GM19240 (cell line): ENCODE data around the gene TBCK.
"Not testable (repeated sequence)": the region's sequence is repeated elsewhere in the genome, so short reads cannot be mapped to it uniquely, and the experiment has no call there.

Experiments used
- DNase-seq: peaks from one replicate; pipeline ENCODE4 v3.0.0; 2011; ENCODE audit warnings: low spot score; ENCODE audit not compliant: insufficient read length

TBCK gene

DNA sequence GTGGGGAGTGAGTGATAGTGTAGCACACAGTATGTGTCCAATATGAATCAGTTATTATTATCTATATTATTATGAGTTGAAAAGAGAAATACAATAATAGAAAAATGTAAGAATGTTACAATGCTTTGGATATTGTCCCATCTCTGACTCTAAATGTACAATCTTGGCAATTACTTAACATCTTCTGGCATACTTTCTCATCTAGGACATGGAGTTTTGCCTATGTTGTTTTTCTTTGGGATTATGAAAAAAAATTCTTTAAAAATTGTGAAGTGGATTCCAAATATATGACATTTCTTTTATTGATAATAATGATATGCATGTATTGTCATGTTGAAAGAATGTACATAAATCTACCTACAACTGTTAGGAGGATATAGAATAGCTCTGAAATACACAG lies 84.1 kb downstream of the TBCK start:
- DNase-seq: no peak

GRCh38 chr4:106222548-106222947 lies 93.5 kb downstream of the TBCK start:
- no peak for DNase-seq

- DNase-seq: not testable (repeated sequence)
Measured at GRCh38 chr4:106213291-106213690, 102.7 kb downstream of the TBCK start.

DNA sequence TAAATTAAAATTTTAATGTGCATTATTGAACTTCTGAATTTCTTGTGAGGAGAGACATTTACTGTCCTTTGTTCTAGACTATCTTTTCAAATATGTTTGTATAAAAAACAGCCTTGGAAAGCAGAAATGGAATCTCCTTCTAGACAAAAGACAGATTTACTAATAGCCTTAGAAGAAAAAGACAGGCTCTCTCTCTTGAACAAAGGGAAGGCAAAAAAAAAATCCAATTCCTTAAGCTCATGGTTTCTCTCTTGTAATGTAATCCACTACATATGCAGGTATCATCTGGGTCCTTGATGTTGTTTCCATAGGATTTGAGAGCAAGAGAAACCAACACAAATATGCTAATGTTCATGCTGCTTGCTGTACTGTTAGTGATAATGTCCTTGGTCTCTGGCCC lies 106.0 kb downstream of the TBCK start:
- DNase-seq: no peak

- DNase-seq: no peak
Measured at GRCh38 chr4:106208481-106209460, 107.2 kb downstream of the TBCK start.

- DNase-seq: no peak
Measured at GRCh38 chr4:106201373-106201772, 114.6 kb downstream of the TBCK start.

DNA sequence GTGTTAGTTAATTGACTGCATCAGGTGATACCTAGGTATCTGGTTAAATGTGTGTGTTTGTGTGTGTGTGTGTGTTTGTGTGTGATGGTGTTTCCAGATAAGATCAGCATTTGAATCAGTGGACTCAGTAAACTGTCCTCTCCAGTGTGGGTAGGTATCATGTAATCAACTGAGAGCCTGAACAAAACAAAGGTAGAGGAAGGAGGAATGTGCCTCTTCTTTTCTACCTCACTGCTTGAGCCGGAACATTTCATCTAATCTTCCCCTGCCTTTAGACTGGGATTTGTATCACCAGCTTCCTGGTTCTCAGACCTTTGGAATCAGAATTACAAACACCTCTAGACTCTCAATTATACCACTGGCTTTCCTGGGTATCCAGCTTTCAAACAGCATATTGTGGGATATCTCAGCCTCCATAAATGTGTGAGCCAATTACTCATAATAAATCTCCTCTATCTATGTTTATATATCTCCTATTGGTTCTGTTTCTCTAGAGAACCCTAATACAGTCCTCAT lies 120.5 kb downstream of the TBCK start:
- DNase-seq: no peak

GRCh38 chr4:106194801-106195200 lies 121.2 kb downstream of the TBCK start:
- no peak for DNase-seq

DNA sequence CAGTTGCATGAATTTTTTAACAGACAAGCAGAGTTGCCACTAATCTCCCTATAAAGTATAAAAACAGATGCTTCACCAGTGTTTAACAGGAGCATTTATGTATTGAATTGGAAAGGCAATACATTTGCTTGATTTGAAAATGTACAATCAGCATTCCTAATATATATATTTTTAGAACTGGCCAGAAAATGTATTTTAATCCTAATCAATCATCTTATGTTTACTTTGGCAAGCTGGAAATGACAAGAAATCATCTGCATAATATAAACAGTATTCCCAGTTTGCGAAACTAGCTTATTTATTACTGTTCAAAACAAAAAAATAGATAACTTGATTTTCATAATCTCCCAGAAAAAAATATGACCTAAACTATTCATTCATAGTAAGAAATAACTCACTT lies 123.9 kb downstream of the TBCK start:
- DNase-seq: no peak

DNA sequence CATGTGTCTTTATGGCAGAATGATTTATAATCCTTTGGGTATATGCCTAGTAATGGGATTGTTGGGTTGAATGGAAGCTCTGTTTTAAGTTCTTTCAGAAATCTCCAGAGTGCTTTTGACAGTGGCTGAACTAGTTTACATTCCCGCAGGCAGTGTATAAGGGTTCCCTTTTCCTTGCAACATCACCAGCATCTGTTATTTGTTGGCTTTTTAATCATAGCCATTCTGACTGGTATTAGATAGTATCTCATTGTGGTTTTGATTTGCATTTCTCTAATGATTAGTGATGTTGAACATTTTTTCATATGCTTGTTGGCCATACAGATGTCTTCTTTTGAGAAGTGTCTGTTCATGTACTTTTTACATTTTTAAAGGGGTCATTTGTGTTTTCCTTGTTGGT lies 129.8 kb downstream of the TBCK start:
- no peak for DNase-seq

- DNase-seq: no peak
Measured at GRCh38 chr4:106183551-106183950, 132.5 kb downstream of the TBCK start.

DNA sequence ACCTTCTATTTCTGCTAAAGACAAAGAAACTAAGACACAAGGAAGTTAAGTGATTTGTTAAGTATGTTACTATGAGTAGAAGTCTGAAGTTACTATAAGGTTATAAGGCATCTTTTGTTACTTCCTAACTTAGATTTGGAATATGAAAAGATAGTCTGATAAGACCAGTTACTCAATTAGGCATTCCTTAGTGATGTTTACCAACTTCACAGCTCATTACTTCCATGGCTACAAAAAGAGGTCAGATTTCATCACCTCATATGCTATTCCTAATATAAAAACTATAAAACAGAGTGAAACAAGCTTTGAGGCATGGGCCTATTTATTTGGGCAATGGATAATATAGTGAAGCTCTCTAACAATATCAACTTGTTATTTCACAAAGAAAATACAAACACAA lies 143.1 kb downstream of the TBCK start:
- DNase-seq: no peak

DNA sequence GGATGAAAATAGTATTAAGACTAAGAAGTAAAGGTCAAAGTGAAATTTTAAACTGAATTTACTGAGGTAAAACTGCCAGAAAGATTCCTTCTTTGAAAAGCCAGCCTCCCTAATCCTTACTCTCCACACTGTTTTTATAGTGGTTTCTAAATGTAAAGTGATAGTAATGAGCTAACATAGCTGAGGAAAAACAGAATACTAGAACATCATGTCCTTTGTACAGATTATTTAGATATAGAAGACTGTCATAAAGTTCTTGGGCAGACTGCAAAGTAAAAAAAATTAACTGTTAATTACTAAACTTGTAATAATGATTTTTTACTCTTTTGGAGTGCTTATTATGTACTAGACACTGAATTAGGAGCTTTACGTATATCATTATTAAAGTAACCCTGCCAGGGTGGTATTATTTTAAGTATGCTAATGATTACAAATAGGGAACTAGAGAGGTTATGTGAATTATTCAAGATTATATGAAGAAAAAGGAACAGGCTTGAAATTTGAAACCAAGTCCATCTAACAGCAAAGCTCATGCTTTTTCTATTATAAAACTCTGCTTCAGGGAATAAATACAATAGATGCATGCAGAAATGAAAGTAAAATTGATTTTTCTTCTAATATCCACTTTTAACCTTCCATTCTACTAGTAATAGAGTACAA lies 150.5 kb downstream of the TBCK start:
- DNase-seq: no peak

- no peak for DNase-seq
Measured at GRCh38 chr4:106162278-106162677, 153.7 kb downstream of the TBCK start.

GRCh38 chr4:106160560-106160959 lies 155.4 kb downstream of the TBCK start:
- DNase-seq: no peak

DNA sequence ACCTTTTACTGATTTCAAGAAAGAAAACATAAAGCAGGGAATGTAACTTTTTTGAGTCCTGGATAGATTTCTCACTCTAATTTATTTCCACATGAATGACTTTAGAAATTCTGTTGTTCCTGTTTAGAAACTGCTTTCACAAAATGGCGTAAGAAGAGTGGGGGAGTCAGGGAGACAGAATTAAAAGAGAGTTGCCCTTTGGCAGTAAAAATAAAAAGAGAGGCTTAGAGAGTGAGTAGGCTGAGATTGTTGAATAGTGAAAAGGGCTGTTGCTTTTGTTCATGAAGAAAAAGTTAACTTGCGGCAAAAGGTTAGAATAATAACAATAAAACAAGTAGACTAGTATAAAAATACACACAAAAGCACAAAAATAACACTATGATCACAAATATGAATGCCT lies 166.1 kb downstream of the TBCK start:
- DNase-seq: no peak

DNA sequence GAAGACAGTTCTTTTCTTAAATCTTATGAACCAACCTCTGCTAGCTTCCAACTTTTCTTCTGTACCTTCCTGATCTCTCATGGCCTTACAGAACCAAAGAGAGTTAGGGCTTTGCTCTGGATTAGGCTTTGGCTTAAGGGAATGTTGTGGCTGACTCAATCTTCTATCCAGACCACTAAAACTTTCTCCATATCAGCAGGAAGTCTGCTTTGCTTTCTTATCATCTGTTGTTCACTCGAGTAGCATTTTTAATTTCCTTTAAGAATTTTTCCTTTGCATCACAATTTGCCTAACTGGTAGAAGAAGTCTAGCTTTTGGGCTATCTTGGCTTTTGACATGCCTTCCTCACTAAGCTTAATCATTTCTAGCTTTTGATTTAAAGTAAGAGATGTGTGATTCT lies 167.0 kb downstream of the TBCK start:
- no peak for DNase-seq

GRCh38 chr4:106142616-106143127 lies 173.3 kb downstream of the TBCK start:
- no peak for DNase-seq

DNA sequence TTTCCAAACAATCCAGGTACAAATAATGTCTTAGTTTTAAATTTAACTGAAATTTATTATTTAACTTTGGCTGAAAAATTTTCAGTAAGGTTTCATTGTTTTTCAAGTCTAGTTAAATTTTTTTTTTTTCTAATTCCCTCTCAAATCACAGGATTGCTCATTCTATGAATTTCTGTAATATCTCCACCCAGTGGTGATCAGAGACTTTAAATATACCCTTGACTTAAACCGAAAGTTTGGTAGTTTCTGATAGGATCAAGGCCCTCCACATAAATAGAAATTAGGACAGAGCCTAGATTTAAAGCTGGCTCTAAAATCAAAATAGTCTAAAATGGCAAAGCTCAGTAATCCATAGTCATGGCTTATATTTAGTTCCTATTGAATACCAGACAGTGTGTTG lies 175.4 kb downstream of the TBCK start:
- no peak for DNase-seq

DNA sequence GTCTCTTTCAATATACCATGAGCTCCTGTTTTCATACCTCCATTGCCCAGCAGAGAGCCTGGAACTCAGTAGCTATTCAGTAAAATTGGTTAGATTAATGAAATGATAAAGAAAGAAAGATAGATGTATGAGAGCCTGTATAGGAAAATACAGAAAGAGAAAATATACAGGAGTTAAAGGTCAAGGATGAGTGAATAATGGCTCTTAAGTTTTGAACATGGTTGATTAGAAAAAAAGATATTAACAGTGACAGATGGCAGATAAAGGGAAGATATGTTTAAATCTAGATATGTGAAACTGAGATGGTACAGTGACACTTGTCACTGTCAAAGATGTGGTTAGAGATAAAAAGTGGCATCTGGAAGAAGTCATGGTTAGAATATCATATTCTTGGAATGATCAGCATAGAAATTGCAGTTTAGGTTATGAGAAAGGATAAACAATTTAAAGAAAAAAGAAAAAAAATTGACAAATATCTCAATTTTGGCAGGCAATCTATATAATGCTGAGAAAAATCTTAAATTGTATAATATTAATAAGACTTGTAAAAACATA lies 179.2 kb downstream of the TBCK start:
- DNase-seq: no peak

DNA sequence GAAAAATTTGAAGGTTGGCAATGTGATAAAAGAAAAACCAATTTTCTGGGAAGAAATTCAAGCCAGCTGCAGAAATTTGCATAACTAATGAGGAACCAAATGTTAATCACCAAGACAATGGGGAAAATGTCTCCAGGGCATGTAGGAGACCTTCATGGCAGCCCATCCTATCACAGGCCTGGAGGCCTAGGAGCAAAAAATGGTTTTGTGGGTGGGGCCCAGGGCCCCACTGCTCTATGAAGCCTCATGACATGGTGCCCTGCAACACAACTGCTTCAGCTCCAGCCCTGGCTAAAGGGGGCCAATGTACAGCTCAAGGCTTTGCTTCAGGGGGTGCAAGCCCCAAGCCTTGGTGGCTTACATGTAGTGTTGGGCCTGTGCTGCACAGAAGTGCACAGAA lies 184.0 kb downstream of the TBCK start:
- no peak for DNase-seq

GRCh38 chr4:106126062-106126461 lies 189.9 kb downstream of the TBCK start:
- DNase-seq: no peak
